HFFc6 (cell line): ENCODE results near the gene NTM. TPM values are rescaled to one million over a fixed set of nuclear protein-coding genes. Genes with fewer than 3 reads are reported as not detected.

Experiments used
- DNase-seq: peaks from one replicate; pipeline ENCODE4 v3.0.0-alpha.2; 2018
- H3K27ac Mint-ChIP-seq: 2 replicates; pipeline ENCODE4 v1.8.0; 2020; ENCODE audit warnings: mild to moderate bottlenecking, mixed read lengths
- H3K27me3 Mint-ChIP-seq: 2 replicates; pipeline ENCODE4 v1.8.0; 2021; ENCODE audit warnings: mild to moderate bottlenecking, moderate library complexity, mixed read lengths; ENCODE audit not compliant: insufficient read depth
- H3K36me3 Mint-ChIP-seq: 2 replicates; pipeline ENCODE4 v1.8.0; 2021; ENCODE audit warnings: low read depth, mixed read lengths
- H3K4me1 Mint-ChIP-seq: 2 replicates; pipeline ENCODE4 v1.8.0; 2020; ENCODE audit warnings: low read depth, mixed read lengths
- H3K4me3 Mint-ChIP-seq: 2 replicates; pipeline ENCODE4 v1.8.0; 2020; ENCODE audit warnings: mild to moderate bottlenecking, moderate library complexity, mixed read lengths
- H3K9me3 Mint-ChIP-seq: 2 replicates; pipeline ENCODE4 v1.8.0; 2020; ENCODE audit warnings: mild to moderate bottlenecking, mixed read lengths
- total RNA-seq, 6 experiments: library from RNA; stranded (reverse); fragmentation: NEBNext Ultra II Directional; extraction: Animal tissue kit (Norgen Biotek cat#: 25700); gene quantifications; 2 replicates in 1 of 6; 3 replicates in 5 of 6; pipeline ENCODE4 v1.2.3, GENCODE V29; 2021
- TF ChIP-seq, protein P1 (sequence below): fragments of 200-600 bp; sonication (generic); IDR thresholded peaks from 2 replicates; pipeline ENCODE4 v1.5.0; 2021; ENCODE audit warnings: antibody characterized with exemption, mild to moderate bottlenecking

NTM gene
- total RNA-seq, 6 experiments from 2014 or later, result 18.3 to 23.6 (median 21.7) TPM

DNA sequence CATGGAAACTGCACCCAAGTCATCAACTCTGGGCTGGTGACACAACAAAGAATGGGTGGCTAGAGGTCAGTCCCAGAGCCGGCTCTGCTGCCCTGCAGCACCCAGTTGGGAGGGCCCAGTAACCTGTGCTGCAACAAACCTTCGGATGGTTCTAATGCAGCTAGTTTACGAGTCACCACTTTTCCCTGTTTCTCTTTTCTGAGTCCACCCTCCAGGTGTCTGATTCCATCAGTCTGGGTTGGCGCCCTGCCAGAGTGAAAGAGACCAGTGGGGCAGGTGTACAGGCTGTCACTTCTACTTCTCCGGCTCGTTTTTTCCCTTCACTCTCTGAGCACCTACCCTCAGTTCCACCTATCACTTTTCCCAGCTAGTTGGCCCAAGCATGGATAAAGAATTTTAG is 572.9 kb downstream of the NTM start:
- Mint-ChIP-seq H3K36me3 (no peaks in the 10 kb centered on the region), H3K4me3 (no peak overlapping the region), H3K27ac (no peak overlapping the region), H3K27me3 (no peaks in the 10 kb centered on the region), H3K4me1 (no peaks in the 10 kb centered on the region; the same call in 1 of the 2 replicates), H3K9me3 (no peaks in the 10 kb centered on the region)
- TF ChIP-seq, protein P1, sequence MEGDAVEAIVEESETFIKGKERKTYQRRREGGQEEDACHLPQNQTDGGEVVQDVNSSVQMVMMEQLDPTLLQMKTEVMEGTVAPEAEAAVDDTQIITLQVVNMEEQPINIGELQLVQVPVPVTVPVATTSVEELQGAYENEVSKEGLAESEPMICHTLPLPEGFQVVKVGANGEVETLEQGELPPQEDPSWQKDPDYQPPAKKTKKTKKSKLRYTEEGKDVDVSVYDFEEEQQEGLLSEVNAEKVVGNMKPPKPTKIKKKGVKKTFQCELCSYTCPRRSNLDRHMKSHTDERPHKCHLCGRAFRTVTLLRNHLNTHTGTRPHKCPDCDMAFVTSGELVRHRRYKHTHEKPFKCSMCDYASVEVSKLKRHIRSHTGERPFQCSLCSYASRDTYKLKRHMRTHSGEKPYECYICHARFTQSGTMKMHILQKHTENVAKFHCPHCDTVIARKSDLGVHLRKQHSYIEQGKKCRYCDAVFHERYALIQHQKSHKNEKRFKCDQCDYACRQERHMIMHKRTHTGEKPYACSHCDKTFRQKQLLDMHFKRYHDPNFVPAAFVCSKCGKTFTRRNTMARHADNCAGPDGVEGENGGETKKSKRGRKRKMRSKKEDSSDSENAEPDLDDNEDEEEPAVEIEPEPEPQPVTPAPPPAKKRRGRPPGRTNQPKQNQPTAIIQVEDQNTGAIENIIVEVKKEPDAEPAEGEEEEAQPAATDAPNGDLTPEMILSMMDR, result no peak
- no peak for DNase-seq

DNA sequence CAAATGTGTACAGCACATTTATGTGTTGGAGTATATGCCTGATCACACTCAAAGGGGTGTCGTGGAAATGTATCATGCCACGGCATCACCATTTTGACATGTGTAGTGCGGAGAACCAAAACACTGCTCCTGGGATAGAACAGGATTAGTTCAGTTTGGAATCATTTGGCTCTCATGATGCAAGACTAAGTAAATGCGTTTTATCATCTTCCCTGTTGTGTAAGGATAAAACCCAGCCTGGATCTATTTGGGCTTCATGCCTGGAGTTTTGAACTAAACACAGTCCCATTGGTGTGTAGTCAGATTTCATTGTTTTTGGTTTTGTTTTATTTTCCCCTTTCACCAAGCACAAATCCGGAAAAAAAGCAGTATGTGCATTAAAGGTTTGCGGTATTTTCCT is 574.3 kb downstream of the NTM start:
- H3K4me3 Mint-ChIP-seq, result no peak overlapping the region
- TF ChIP-seq, protein P1, result no peak
- H3K4me1 Mint-ChIP-seq, result no peaks in the 10 kb centered on the region
- no peaks in the 10 kb centered on the region for H3K9me3 Mint-ChIP-seq
- H3K27ac Mint-ChIP-seq, result no peak overlapping the region
- no peak for DNase-seq
- no peaks in the 10 kb centered on the region for H3K27me3 Mint-ChIP-seq
- H3K36me3 Mint-ChIP-seq, result no peaks in the 10 kb centered on the region

DNA sequence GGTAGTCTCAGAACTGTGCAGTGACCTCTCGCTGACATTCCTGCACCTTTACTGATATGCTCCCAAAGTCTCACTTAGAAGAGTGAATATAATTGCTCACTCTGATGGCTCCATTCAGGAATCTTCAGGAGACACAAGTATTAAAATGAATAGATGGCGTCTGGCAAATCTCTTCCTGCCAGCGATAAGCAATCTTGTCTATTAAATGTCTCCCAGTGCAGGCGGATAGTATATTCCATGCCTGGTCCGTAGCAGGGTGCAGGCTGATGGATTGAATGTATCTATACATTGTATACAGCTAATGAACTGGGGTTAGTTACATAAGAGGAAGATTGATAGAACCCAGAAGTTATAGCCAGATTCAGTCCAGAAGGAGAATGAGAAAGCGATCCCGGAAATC is 575.3 kb downstream of the NTM start:
- Mint-ChIP-seq H3K27ac (no peak overlapping the region), H3K4me1 (no peaks in the 10 kb centered on the region), H3K27me3 (peaks cover 2% of the 10 kb centered on the region; the same call in 1 of the 2 replicates), H3K9me3 (no peaks in the 10 kb centered on the region), H3K36me3 (no peaks in the 10 kb centered on the region), H3K4me3 (no peak overlapping the region)
- DNase-seq, result no peak
- TF ChIP-seq, protein P1, result no peak

DNA sequence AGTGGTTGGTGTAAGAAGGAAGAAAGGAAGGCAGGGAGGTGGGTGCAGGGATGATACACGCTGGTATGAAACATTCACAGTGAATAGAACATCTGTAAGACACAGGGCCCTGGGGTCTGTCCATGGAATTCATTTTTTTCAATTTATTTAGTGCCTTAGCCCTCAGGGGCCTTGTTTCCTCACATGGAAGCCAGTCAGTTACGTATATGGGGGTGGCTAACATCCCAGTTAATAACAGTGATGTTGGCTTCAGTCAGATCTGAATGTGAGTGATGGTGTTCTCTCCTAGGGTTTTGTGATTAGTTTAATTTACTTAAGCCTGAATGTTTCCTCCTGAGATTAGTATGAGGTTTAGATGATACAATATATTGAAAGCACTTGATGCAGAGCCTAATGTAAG is 577.1 kb downstream of the NTM start:
- H3K27me3 Mint-ChIP-seq, result peaks cover 2% of the 10 kb centered on the region; the same call in 1 of the 2 replicates

DNA sequence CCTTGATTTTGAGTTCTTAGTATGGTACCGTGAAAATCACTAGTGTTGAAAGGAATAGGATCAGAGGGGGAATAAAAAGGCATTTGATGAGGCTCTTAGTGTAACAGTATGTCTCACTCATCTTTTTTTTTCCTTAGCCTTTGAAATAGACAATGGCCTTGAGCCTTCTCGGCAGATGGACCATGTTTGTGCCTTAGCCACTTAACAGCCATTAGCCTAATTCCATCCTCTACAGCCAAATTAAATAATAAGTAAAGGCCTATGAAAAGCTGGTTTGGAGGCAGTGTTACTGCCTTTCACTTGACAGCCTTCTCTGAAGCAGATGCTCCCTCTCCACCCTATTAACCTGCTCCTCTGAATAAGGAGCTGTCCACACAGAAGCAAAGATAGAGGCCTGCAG is 580.7 kb downstream of the NTM start:
- Mint-ChIP-seq H3K36me3 (no peaks in the 10 kb centered on the region), H3K27ac (no peak overlapping the region), H3K4me1 (peaks cover 5% of the 10 kb centered on the region), H3K27me3 (peaks cover 2% of the 10 kb centered on the region), H3K4me3 (no peak overlapping the region), H3K9me3 (no peaks in the 10 kb centered on the region)
- TF ChIP-seq, protein P1, result no peak
- DNase-seq, result no peak

More for the DNA sequence above, 577.1 kb downstream of the NTM start:
- Mint-ChIP-seq H3K36me3 (no peaks in the 10 kb centered on the region), H3K4me1 (no peaks in the 10 kb centered on the region), H3K9me3 (no peaks in the 10 kb centered on the region), H3K4me3 (no peak overlapping the region), H3K27ac (no peak overlapping the region)
- no peak for DNase-seq
- TF ChIP-seq, protein P1, result no peak

DNA sequence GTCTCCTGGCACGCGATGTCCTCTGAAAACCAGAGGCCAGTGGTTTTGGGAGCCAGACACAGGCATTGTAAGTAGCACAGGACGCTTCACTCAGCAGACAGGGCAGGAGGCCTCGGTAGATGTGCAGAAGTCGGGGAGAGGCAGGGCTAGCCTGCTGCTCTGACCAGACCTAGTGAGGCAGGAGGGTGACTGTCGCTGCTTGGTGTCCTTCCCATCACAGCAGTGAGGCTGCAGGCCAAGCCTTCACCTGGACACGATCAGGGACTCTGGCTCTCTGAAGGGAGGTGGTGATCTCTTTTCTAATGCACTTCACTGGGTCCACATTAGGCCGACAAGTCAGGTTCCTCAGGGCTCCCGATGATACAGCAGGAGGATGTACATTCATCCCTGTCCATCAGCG is 583.7 kb downstream of the NTM start:
- H3K36me3 Mint-ChIP-seq, result 0 out of 2 replicates have a peak, but pooled peaks cover 5% of the 10 kb centered on the region
- TF ChIP-seq, protein P1, result no peak
- no peaks in the 10 kb centered on the region for H3K9me3 Mint-ChIP-seq
- DNase-seq, result no peak
- H3K27me3 Mint-ChIP-seq, result peaks cover 2% of the 10 kb centered on the region
- H3K27ac Mint-ChIP-seq, result no peak overlapping the region
- no peak overlapping the region for H3K4me3 Mint-ChIP-seq
- peaks cover 13% of the 10 kb centered on the region for H3K4me1 Mint-ChIP-seq
